AG09309 (cell line): Measurements from ENCODE around the gene GALM.
"Not testable (repeated sequence)": the region's sequence is repeated elsewhere in the genome, so short reads cannot be mapped to it uniquely, and the experiment has no call there.

Experiments
- DNase-seq: peaks from one replicate; pipeline ENCODE4 v3.0.0-alpha.2; 2010; ENCODE audit warnings: low read depth
- H3K4me3 ChIP-seq: 2 replicates; pipeline ENCODE4 v1.5.1; 2011; ENCODE audit warnings: mild to moderate bottlenecking, low read depth, low read length, moderate library complexity; ENCODE audit not compliant: control insufficient read depth
- TF ChIP-seq, protein P1 (sequence below): IDR thresholded peaks from 2 replicates; pipeline ENCODE4 v1.5.1; 2011; ENCODE audit warnings: mild to moderate bottlenecking, low read depth, low read length, inconsistent platforms; ENCODE audit not compliant: insufficient read depth, control insufficient read depth; ENCODE audit errors: missing control alignments

Gene GALM

DNA sequence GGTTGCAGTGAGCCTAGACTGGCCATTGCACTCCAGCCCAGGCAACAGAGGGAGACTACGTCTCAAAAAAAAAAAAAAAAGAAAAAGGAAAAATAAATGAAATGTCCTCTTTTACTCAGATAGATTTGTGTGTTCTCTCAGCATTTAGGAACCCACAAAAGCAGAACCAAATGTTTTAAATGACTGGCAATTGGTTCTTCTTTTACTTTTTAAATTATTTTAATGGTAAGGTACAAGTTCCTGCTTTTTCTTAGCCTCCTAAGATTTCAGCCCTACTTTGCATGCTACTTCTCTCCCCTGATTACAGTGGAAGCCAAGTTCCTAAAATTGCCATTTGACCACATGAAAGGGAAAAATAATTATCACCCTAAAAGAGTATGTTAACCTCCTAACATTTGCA is 61.7 kb downstream of the GALM start:
- no peak for DNase-seq
- H3K4me3 ChIP-seq = no peak overlapping the region
- TF ChIP-seq, protein P1, sequence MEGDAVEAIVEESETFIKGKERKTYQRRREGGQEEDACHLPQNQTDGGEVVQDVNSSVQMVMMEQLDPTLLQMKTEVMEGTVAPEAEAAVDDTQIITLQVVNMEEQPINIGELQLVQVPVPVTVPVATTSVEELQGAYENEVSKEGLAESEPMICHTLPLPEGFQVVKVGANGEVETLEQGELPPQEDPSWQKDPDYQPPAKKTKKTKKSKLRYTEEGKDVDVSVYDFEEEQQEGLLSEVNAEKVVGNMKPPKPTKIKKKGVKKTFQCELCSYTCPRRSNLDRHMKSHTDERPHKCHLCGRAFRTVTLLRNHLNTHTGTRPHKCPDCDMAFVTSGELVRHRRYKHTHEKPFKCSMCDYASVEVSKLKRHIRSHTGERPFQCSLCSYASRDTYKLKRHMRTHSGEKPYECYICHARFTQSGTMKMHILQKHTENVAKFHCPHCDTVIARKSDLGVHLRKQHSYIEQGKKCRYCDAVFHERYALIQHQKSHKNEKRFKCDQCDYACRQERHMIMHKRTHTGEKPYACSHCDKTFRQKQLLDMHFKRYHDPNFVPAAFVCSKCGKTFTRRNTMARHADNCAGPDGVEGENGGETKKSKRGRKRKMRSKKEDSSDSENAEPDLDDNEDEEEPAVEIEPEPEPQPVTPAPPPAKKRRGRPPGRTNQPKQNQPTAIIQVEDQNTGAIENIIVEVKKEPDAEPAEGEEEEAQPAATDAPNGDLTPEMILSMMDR = no peak

DNA sequence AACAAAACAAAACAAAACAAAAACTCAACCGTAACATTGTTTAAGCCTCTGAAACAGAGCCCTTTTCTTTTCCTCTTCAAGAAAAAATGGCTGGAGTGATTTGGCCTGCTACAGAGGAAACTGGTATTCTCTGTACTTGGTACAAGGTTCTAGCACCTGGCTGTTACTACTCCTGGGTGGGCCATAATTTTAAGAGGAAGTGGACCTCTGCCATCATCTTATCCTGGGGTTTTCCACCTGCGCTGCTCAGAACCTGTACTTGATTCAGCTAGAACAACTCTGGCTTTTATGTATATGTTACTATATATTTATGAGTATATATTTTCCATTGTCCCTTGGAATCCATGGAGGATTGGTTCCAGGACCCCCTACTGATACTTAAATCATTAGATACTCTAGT is 62.8 kb downstream of the GALM start:
- no peak overlapping the region for H3K4me3 ChIP-seq
- DNase-seq = no peak
- TF ChIP-seq, protein P1 = no peak

DNA sequence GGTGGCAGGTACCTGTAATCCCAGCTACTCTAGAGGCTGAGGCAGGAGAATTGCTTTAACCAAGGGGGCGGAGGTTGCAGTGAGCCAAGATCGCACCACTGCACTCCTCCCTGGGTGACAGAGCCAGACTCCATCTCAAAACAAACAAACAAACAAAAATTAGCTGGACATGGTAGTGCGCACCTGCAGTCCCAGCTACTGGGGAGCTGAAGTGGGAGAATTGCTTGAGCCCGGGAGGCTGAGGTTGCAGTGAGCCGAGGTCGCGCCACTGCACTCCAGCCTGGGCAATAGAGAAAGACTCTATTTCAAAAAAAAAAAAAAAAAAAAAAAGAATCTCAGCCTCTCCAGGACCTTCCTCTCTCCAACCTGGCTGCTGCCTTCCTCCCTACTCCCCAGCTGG is 65.2 kb downstream of the GALM start:
- TF ChIP-seq, protein P1 = no peak
- DNase-seq = no peak
- no peak overlapping the region for H3K4me3 ChIP-seq

DNA sequence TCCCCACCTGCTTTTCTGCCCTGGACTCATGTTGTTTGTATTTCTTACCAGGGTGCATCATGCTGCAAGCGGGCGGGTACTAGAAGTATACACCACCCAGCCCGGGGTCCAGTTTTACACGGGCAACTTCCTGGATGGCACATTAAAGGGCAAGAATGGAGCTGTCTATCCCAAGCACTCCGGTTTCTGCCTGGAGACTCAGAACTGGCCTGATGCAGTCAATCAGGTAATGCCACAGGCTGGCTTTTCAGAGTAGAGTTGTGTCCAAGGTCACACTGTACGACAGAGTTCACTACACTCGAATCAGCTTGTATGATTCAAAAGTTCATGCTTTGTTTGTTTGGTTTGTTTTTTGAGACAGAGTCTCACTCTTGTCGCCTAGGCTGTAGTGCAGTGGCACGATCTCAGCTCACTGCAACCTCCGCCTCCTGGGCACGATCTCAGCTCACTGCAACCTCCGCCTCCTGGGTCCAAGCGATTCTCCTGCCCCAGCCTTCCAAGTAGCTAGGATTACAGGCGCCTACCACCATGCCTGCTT is 65.8 kb downstream of the GALM start:
- no peak overlapping the region for H3K4me3 ChIP-seq
- no peak for DNase-seq
- TF ChIP-seq, protein P1 = no peak

DNA sequence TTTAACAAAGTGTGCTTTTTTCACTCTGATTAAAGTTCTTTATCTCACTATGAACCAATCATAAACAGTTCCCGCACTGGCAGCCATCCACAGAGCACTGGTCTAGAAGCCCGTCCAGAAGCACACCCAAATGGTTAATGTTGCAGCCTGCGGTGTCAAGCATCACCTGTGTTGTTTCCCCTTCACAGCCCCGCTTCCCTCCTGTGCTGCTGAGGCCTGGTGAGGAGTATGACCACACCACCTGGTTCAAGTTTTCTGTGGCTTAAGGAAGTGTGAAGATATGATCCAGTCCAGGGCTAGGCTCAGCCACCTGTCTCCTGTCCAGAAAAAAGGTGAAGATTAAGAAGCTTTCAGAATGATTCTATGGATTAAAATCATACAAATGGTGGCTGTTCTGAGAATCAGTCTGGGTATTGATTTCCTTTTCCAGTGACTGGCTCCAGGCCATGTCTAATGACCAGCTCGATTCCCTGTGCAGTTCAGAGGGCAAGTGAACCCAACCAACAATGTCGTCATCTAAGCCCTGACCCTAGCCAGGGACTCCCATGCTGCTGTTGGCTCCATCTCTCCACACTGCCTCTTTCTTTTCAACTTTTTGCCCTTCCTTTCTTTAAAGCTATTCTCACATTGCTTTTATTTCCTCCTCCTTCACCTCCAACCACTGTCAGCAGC is 67.5 kb downstream of the GALM start:
- TF ChIP-seq, protein P1 = no peak
- no peak for DNase-seq

DNA sequence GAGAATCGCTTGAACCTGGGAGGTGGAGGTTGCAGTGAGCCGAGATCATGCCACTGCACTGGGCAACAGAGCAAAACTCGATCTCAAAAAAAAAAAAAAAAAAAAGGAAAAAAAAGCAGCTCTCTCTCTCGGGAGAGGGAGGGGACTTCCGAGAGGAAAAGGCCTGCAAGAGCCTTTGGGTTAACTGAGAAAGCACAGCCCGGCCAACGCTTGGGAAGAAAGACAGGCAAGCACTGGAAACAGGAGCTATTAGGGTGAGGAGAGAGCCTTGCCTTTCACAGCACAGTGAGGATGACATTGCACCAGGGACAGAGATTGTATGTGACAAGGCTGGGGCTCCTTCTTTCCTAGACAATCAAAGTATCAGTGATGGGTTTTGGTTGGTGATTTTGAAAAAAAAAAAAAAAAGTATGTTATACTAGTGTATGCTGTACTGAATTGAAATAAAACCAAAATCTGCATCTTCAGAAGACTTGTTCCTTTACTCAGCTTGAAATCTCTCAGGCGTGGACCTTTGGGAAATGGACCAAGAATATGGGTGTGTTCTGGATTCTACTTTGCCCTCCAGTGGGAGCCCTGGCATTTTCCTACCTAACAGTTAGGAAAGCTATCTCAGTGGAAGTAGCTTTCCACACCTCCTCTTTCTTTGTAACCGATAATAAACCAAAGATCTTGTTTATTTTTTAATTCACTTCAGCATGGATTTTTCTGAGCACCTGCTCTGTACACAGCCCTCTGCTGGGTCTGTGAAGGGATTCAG is 68.6 kb downstream of the GALM start:
- no peak for DNase-seq
- TF ChIP-seq, protein P1 = no peak
- no peak overlapping the region for H3K4me3 ChIP-seq

More for the DNA sequence above, 67.5 kb downstream of the GALM start:
- H3K4me3 ChIP-seq = no peak overlapping the region

DNA sequence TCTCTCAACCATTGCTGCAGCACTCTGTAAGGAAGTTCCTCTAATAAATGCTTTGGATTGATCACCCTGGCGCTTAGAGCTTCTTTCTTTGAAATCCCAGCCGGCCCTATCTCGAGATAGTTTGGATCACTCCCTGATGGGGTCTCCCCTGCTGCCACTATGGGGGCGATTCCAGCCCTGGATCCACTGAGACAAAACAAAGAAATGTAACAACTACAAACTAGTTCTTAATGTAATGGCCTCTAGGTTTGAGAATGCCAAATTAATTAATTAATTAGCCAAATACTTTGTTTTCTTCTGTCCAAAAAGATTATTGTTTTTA is 70.0 kb downstream of the GALM start:
- H3K4me3 ChIP-seq = no peak overlapping the region
- DNase-seq = no peak
- TF ChIP-seq, protein P1 = no peak

DNA sequence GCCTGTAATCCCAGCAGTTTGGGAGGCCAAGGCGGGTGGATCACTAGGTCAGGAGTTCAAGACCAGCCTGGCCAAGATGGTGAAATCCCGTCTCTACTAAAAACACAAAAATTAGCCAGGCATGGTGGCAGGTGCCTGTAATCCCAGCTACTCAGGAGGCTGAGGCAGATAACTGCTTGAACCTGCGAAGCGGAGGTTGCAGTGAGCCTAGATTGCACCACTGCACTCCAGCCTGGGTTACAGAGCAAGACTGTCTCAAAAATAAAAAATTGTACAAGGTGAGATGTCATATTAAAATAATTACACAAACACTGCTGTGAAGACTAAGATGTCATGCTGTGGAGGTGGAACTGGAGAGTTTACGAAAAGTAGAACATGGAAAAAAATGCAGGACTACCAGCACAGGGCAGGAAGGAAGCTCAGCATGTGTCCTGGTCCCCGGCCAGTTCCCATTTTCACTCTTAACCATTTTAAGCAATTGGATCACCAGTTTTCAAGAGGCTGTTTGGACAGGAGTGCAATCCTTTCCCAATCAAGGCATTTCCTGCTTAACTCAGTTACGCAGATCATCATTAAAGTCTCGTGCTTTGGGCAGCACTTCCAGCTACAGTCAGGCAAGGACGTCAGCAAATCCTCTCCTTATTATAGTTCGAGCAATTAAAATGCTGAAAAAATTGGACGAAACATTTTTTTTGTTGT is 71.2 kb downstream of the GALM start:
- DNase-seq, H3K4me3 ChIP-seq: not testable (repeated sequence)
